ENCODE results near the gene FAM187B.
"Not testable (repeated sequence)": the region's sequence is repeated elsewhere in the genome, so short reads cannot be mapped to it uniquely, and the experiment has no call there.

The FAM187B gene

GRCh38 chr19:35204799-35205732, 23.5 kb downstream of the FAM187B start:
- no peak for TF ChIP-seq POLR2A (IDR thresholded peaks at IDR 0.05; ENCODE audit: low read length)
- TF ChIP-seq GATA1 (IDR thresholded peaks at IDR 0.05; ENCODE audit: low read depth, low read length), result no peak

GRCh38 chr19:35202722-35203688, 25.5 kb downstream of the FAM187B start:
- DNase-seq, result no peak
- no peak for TF ChIP-seq GATA1 (IDR thresholded peaks at IDR 0.05; ENCODE audit: low read depth, low read length)
- TF ChIP-seq POLR2A (IDR thresholded peaks at IDR 0.05; ENCODE audit: low read length), result no peak

More at GRCh38 chr19:35204799-35205732, 23.5 kb downstream of the FAM187B start:
- DNase-seq, result no peak

DNA sequence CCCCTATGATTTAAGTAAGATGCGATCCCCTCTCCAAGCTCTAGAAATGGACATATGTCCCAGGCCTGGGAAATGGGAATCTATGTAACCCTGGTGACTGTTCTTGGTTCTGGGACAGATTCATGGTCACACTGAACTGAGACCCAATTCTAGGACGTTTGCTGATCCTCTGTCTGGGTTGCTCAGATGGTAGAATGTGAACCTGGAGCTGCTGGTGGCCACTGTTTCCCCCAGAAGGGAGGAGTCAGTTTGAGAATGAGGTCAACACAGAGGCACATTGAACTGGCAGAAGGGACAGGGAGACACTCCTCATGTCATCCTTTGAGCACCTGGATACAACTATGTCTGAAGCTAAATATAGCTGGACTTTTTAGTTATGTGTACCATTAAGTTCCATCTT, 29.1 kb downstream of the FAM187B start:
- TF ChIP-seq POLR2A (IDR thresholded peaks at IDR 0.05; ENCODE audit: low read length) (no peak), GATA1 (IDR thresholded peaks at IDR 0.05; ENCODE audit: low read depth, low read length) (no peak)
- no peak for DNase-seq

GRCh38 chr19:35196861-35197260, 31.7 kb downstream of the FAM187B start:
- DNase-seq, result not testable (repeated sequence)

GRCh38 chr19:35195830-35196229, 32.7 kb downstream of the FAM187B start:
- no peak for DNase-seq

GRCh38 chr19:35194012-35194984, 34.2 kb downstream of the FAM187B start:
- TF ChIP-seq GATA1 (IDR thresholded peaks at IDR 0.05; ENCODE audit: low read depth, low read length) (no peak), POLR2A (IDR thresholded peaks at IDR 0.05; ENCODE audit: low read length) (no peak)
- DNase-seq, result no peak

More at GRCh38 chr19:35195830-35196229, 32.7 kb downstream of the FAM187B start:
- TF ChIP-seq POLR2A (IDR thresholded peaks at IDR 0.05; ENCODE audit: low read length) (no peak), GATA1 (IDR thresholded peaks at IDR 0.05; ENCODE audit: low read depth, low read length) (no peak)

GRCh38 chr19:35184884-35185283, 43.7 kb downstream of the FAM187B start:
- TF ChIP-seq GATA1 (IDR thresholded peaks at IDR 0.05; ENCODE audit: low read depth, low read length), result no peak
- DNase-seq, result no peak

DNA sequence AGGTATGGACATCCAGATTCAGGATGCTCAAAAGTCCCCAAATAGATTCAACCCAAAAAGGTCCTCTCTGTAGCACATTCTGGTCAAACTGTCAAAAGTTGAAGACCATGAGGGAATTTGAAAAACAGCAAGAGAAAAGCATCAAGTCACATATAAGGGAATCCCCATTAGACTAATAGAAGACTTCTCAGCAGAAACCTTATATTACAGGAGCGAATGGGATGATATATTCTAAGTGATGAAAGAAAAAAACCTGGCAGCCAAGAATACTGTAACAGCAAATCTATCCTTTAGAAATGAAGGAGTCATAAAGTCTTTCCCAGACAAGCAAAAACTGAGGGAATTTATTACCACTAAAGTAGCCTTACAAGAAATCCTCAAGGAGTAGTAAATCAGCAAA, 44.3 kb downstream of the FAM187B start:
- no peak for DNase-seq
- TF ChIP-seq GATA1 (IDR thresholded peaks at IDR 0.05; ENCODE audit: low read depth, low read length) (no peak), POLR2A (IDR thresholded peaks at IDR 0.05; ENCODE audit: low read length) (no peak)

DNA sequence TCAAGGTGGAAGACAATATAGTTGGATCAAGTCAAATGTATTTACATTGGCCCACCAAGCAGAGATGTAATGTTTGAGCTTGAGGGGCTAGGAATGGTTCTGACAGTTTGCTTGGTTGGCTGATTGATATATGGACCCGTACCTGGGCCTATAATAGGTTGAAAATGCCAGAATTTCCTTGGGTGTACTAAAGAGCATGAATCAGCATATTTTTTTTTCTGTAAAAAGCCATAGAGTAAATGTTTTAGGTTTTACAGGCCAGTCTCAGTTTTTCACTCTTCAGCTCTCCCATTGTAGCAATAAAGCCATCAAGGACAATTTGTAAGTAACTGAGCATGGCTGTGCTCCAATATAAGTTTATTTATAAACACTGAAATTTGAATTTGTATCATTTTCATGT, 47.2 kb downstream of the FAM187B start:
- TF ChIP-seq GATA1 (IDR thresholded peaks at IDR 0.05; ENCODE audit: low read depth, low read length) (no peak), POLR2A (IDR thresholded peaks at IDR 0.05; ENCODE audit: low read length) (no peak)

GRCh38 chr19:35179830-35180229, 48.7 kb downstream of the FAM187B start:
- no peak for DNase-seq
- TF ChIP-seq POLR2A (IDR thresholded peaks at IDR 0.05; ENCODE audit: low read length) (no peak), GATA1 (IDR thresholded peaks at IDR 0.05; ENCODE audit: low read depth, low read length) (no peak)

More for the DNA sequence above, 47.2 kb downstream of the FAM187B start:
- no peak for DNase-seq

GRCh38 chr19:35178701-35179100, 49.8 kb downstream of the FAM187B start:
- TF ChIP-seq GATA1 (IDR thresholded peaks at IDR 0.05; ENCODE audit: low read depth, low read length) (no peak), POLR2A (IDR thresholded peaks at IDR 0.05; ENCODE audit: low read length) (no peak)
- DNase-seq, result no peak

GRCh38 chr19:35177377-35178274, 50.9 kb downstream of the FAM187B start:
- TF ChIP-seq POLR2A (IDR thresholded peaks at IDR 0.05; ENCODE audit: low read length) (no peak), GATA1 (IDR thresholded peaks at IDR 0.05; ENCODE audit: low read depth, low read length) (no peak)
- DNase-seq, result peak in 1 of 2 experiments; percentile 25

Measured in erythroblast (primary cell).